ENCODE results near the gene CFAP46. TPM values are rescaled to one million over a fixed set of nuclear protein-coding genes. Genes with fewer than 3 reads are reported as not detected.
"Not testable (repeated sequence)": the region's sequence is repeated elsewhere in the genome, so short reads cannot be mapped to it uniquely, and the experiment has no call there.

CFAP46 gene
- total RNA-seq, 1 donor from 2014 or later, result 15.4 TPM

DNA sequence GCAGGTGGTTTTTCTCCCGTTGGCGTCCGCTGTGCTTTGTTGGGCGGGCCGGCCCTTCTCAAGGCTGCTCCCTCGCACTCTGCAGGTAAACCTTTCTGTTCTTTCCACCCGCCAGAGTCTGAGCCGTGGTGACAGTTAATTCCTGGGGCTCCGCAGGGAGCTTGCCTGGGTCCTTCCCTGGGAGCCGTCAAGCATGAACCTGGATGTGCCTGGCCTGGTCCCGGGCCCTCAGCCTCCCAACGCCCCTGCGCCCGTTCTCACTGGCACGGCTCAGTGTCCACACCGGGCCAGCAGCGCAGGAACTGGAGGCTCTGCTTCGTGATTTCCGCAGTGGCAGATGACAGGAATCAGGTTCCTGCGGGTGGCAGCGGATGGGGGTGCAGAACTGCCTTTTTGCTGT is 145.5 kb downstream of the CFAP46 start:
- no peak for DNase-seq (ENCODE audit: low spot score, unreplicated experiment)
- Mint-ChIP-seq H3K9me3 (ENCODE audit: low read depth) (no peaks in the 10 kb centered on the region), H3K4me3 (ENCODE audit: low read depth) (no peak overlapping the region), H3K27ac (no peak overlapping the region), H3K27me3 (peaks cover 11% of the 10 kb centered on the region), H3K4me1 (ENCODE audit: low read depth) (no peaks in the 10 kb centered on the region), H3K36me3 (ENCODE audit: insufficient read depth) (peaks cover 3% of the 10 kb centered on the region)
- TF ChIP-seq, protein P1, sequence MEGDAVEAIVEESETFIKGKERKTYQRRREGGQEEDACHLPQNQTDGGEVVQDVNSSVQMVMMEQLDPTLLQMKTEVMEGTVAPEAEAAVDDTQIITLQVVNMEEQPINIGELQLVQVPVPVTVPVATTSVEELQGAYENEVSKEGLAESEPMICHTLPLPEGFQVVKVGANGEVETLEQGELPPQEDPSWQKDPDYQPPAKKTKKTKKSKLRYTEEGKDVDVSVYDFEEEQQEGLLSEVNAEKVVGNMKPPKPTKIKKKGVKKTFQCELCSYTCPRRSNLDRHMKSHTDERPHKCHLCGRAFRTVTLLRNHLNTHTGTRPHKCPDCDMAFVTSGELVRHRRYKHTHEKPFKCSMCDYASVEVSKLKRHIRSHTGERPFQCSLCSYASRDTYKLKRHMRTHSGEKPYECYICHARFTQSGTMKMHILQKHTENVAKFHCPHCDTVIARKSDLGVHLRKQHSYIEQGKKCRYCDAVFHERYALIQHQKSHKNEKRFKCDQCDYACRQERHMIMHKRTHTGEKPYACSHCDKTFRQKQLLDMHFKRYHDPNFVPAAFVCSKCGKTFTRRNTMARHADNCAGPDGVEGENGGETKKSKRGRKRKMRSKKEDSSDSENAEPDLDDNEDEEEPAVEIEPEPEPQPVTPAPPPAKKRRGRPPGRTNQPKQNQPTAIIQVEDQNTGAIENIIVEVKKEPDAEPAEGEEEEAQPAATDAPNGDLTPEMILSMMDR (IDR thresholded peaks at IDR 0.05; ENCODE audit: unreplicated experiment), result no peak

DNA sequence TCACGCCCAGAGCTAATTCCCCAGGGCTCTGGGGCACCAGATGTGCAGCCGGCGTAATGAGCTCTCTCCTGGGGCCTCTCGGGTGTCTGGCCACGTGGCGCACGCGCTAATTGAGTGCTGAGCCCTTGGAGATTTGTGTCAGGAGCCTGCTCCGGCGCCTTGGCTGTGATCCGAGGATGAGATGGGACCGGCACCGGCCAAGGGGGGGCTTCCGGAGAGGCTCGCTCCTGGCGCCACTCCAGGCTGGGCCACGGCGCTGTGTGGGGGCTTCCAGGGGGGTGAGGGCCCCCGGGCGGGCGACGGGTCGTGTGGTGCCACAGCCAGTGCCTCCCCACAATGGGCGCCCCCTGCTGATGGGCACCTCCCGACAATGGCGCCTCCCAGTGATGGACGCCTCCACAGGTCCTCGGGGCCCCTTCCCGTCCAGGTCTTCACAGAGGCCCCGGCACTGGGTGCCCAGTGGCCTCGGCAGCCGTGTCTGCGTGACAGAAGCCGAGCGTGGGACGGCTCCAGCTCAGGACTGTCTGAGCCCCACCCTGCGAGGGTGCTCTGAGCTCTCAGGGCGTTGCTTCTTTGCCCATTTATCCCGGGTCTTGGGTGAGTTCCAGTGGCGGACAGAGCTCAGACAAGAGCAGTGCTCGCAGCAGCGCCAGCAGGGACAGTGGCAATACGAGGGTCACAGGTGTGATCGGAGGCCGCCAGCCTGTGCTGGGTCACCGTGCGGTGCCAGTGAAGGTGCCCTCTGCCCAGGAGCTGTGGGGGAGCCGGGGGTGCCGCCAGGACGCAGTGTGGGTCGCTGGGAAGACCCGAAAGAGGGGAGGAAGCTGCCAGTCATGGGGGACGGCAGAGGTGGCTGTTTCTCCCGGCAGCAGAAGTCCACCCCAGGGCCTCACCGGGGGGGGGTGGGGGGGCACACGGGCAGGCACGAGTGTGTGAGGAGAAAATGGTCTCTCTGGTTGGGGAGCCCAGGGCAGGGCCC is 148.2 kb downstream of the CFAP46 start:
- Mint-ChIP-seq H3K27me3 (peaks cover 17% of the 10 kb centered on the region), H3K36me3 (ENCODE audit: insufficient read depth) (no peaks in the 10 kb centered on the region), H3K4me1 (ENCODE audit: low read depth) (no peaks in the 10 kb centered on the region), H3K4me3 (ENCODE audit: low read depth) (no peak overlapping the region), H3K9me3 (ENCODE audit: low read depth) (no peaks in the 10 kb centered on the region), H3K27ac (no peak overlapping the region)
- no peak for DNase-seq (ENCODE audit: low spot score, unreplicated experiment)
- TF ChIP-seq, protein P1 (IDR thresholded peaks at IDR 0.05; ENCODE audit: unreplicated experiment), result no peak

DNA sequence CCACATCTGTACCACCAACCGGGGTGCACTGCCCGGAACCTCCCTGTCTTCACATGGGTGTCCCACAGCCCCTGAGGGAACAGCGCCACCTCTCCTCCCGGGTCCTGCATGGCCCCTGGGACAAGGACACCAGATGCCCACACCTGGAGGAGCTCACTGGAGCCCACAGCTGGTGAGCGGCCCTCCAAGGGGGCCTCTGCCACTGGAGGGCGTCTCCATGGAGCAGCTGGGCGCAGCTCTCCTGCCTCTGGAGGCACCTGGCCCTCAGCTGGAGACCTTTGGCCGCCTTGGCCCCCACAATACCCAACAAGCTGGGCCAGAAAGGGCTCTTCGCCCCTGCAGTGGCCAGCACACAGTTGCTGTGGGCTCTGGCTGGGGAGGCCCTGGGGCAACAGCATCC is 149.2 kb downstream of the CFAP46 start:
- Mint-ChIP-seq H3K36me3 (ENCODE audit: insufficient read depth) (no peaks in the 10 kb centered on the region), H3K9me3 (ENCODE audit: low read depth) (no peaks in the 10 kb centered on the region), H3K27ac (no peak overlapping the region), H3K27me3 (peaks cover 20% of the 10 kb centered on the region), H3K4me1 (ENCODE audit: low read depth) (no peaks in the 10 kb centered on the region), H3K4me3 (ENCODE audit: low read depth) (no peak overlapping the region)
- no peak for DNase-seq (ENCODE audit: low spot score, unreplicated experiment)
- TF ChIP-seq, protein P1 (IDR thresholded peaks at IDR 0.05; ENCODE audit: unreplicated experiment), result no peak

DNA sequence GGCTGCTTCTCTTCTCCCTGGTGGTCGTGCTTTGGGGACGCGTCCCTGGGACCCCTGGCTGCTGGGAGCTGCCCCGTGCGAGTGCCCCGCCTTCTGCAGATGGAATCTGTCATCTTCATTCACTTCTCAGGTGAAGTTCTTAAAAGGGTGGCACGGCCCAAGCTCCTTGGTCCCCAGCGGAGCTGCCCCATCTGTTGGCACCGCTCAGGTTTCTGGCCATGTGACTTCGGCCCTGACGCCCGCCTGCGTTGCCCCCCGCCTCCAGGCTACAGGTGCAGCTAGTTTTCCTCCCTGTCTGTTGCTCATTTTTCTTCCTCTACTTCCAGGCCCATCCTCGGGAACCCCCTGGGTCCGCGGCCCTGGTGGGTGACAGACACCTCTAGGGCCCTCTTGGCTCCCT is 149.6 kb downstream of the CFAP46 start:
- H3K27me3 Mint-ChIP-seq, result peaks cover 20% of the 10 kb centered on the region
- no peak overlapping the region for H3K4me3 Mint-ChIP-seq (ENCODE audit: low read depth)
- no peak overlapping the region for H3K27ac Mint-ChIP-seq
- no peaks in the 10 kb centered on the region for H3K36me3 Mint-ChIP-seq (ENCODE audit: insufficient read depth)
- TF ChIP-seq, protein P1 (IDR thresholded peaks at IDR 0.05; ENCODE audit: unreplicated experiment), result no peak
- no peaks in the 10 kb centered on the region for H3K4me1 Mint-ChIP-seq (ENCODE audit: low read depth)
- DNase-seq (ENCODE audit: low spot score, unreplicated experiment), result no peak
- no peaks in the 10 kb centered on the region for H3K9me3 Mint-ChIP-seq (ENCODE audit: low read depth)

DNA sequence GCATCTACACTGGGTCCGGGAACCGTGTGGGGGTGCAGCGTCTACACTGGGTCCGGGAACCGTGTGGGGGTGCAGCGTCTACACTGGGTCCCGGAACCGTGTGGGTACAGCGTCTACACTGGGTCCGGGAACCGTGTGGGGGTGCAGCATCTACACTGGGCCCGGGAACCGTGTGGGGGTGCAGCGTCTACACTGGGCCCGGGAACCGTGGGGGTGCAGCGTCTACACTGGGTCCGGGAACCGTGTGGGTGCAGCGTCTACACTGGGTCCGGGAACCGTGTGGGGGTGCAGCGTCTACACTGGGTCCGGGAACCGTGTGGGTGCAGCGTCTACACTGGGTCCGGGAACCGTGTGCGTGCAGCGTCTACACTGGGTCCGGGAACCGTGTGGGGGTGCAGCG is 150.3 kb downstream of the CFAP46 start:
- H3K27ac Mint-ChIP-seq; H3K4me3 Mint-ChIP-seq (ENCODE audit: low read depth): not testable (repeated sequence)
- peaks cover 17% of the 10 kb centered on the region for H3K27me3 Mint-ChIP-seq

More for the DNA sequence above, 150.3 kb downstream of the CFAP46 start:
- not testable (repeated sequence) for H3K36me3 Mint-ChIP-seq (ENCODE audit: insufficient read depth); H3K9me3 Mint-ChIP-seq (ENCODE audit: low read depth); H3K4me1 Mint-ChIP-seq (ENCODE audit: low read depth); DNase-seq (ENCODE audit: low spot score, unreplicated experiment)
